Measurements from ENCODE around the gene GNLY. TPM values are rescaled to one million over a fixed set of nuclear protein-coding genes. Genes with fewer than 3 reads are reported as not detected.
A peak's percentile ranks its signal among the peaks of the same experiment; 100 is the strongest.

GNLY gene
- polyA plus RNA-seq, 1 of the 3 experiments (the other 2 are of a cell fraction): not detected

DNA sequence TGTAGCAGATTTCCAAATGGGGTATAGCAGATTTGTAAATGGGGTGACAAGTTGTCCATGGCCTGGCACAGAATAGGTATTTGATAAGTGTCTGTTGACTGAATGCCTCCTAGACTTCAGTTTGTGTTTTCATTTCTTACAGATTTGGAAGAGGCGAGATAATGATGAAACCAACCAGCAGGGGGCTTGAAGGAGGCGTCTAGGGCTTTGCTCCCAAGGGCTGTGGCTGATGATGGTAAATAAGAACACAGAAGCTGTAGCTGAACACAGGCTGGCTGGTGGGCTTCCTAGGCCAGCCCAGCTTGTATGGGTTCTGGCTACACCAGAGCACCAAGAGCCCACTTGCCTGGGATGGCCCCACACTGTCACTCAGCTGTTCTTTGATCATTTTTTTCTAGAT lies 45.5 kb upstream of the GNLY start:
- CTCF ChIA-PET: interaction anchor here (0.9 to 7.5 kb wide), 16 partner anchors 8 to 165 kb away, joined by 3 to 62 read pairs (median 4); partner anchors contain the start of gene SFTPB
- peaks cover 57 to 63% of the 10 kb centered on the region in 2 experiments for H3K36me3 ChIP-seq (replicated peaks in 1 of 2; ENCODE audit: control insufficient read depth in 1 of 2, insufficient read depth in 2 of 2, low read length in 1 of 2)
- peaks cover 3% of the 10 kb centered on the region; the same call in 1 of the 2 replicates for H3K79me2 ChIP-seq (ENCODE audit: insufficient read depth)
- no peaks in the 10 kb centered on the region for H3K9me3 ChIP-seq
- no peaks in the 10 kb centered on the region for H3K9me2 ChIP-seq
- no peak overlapping the region for H3K9ac ChIP-seq
- POLR2A ChIA-PET: interaction anchor here (0.6 kb wide), 1 partner anchor 10 kb away, joined by 3 read pairs; no protein-coding TSS in a partner anchor
- H2AFZ ChIP-seq (ENCODE audit: low read depth): no peak overlapping the region
- peaks cover 28% of the 10 kb centered on the region for H3F3A ChIP-seq (replicated peaks; ENCODE audit: insufficient read depth)
- H3K4me2 ChIP-seq: no peak overlapping the region
- H3K27ac ChIP-seq (ENCODE audit: low read depth in 2 of 2, low read length in 1 of 2): peak overlapping the region in 1 of 2 experiments; percentile 54; a peak in 2 of 4 replicates
- no peaks in the 10 kb centered on the region for H4K20me1 ChIP-seq (ENCODE audit: insufficient read depth)
- TF ChIP-seq, protein P1, sequence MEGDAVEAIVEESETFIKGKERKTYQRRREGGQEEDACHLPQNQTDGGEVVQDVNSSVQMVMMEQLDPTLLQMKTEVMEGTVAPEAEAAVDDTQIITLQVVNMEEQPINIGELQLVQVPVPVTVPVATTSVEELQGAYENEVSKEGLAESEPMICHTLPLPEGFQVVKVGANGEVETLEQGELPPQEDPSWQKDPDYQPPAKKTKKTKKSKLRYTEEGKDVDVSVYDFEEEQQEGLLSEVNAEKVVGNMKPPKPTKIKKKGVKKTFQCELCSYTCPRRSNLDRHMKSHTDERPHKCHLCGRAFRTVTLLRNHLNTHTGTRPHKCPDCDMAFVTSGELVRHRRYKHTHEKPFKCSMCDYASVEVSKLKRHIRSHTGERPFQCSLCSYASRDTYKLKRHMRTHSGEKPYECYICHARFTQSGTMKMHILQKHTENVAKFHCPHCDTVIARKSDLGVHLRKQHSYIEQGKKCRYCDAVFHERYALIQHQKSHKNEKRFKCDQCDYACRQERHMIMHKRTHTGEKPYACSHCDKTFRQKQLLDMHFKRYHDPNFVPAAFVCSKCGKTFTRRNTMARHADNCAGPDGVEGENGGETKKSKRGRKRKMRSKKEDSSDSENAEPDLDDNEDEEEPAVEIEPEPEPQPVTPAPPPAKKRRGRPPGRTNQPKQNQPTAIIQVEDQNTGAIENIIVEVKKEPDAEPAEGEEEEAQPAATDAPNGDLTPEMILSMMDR (IDR thresholded peaks at IDR 0.05): peak; percentile 66
- TF ChIP-seq SMC3 (IDR thresholded peaks at IDR 0.05; ENCODE audit: low read depth, low read length) (peak; percentile 45), MXI1 (IDR thresholded peaks at IDR 0.05; ENCODE audit: low read depth, low read length) (no peak), ELF1 (IDR thresholded peaks at IDR 0.05) (no peak), TAF1 (IDR thresholded peaks at IDR 0.05; ENCODE audit: borderline replicate concordance, low read depth, low read length) (no peak), SIN3A (IDR thresholded peaks at IDR 0.05; ENCODE audit: borderline replicate concordance, low read depth, low read length) (no peak), FOXM1 (IDR thresholded peaks at IDR 0.05; ENCODE audit: low read depth) (no peak), RCOR1 (IDR thresholded peaks at IDR 0.05; ENCODE audit: low read length) (no peak), RAD21 (IDR thresholded peaks at IDR 0.05; ENCODE audit: low read length) (peak; percentile 36)
- TF ChIP-seq, protein P2, sequence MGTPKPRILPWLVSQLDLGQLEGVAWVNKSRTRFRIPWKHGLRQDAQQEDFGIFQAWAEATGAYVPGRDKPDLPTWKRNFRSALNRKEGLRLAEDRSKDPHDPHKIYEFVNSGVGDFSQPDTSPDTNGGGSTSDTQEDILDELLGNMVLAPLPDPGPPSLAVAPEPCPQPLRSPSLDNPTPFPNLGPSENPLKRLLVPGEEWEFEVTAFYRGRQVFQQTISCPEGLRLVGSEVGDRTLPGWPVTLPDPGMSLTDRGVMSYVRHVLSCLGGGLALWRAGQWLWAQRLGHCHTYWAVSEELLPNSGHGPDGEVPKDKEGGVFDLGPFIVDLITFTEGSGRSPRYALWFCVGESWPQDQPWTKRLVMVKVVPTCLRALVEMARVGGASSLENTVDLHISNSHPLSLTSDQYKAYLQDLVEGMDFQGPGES (IDR thresholded peaks at IDR 0.05; ENCODE audit: low read depth, low read length): no peak
- TF ChIP-seq, protein P3, sequence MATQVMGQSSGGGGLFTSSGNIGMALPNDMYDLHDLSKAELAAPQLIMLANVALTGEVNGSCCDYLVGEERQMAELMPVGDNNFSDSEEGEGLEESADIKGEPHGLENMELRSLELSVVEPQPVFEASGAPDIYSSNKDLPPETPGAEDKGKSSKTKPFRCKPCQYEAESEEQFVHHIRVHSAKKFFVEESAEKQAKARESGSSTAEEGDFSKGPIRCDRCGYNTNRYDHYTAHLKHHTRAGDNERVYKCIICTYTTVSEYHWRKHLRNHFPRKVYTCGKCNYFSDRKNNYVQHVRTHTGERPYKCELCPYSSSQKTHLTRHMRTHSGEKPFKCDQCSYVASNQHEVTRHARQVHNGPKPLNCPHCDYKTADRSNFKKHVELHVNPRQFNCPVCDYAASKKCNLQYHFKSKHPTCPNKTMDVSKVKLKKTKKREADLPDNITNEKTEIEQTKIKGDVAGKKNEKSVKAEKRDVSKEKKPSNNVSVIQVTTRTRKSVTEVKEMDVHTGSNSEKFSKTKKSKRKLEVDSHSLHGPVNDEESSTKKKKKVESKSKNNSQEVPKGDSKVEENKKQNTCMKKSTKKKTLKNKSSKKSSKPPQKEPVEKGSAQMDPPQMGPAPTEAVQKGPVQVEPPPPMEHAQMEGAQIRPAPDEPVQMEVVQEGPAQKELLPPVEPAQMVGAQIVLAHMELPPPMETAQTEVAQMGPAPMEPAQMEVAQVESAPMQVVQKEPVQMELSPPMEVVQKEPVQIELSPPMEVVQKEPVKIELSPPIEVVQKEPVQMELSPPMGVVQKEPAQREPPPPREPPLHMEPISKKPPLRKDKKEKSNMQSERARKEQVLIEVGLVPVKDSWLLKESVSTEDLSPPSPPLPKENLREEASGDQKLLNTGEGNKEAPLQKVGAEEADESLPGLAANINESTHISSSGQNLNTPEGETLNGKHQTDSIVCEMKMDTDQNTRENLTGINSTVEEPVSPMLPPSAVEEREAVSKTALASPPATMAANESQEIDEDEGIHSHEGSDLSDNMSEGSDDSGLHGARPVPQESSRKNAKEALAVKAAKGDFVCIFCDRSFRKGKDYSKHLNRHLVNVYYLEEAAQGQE (IDR thresholded peaks at IDR 0.05; ENCODE audit: low read depth, low read length): no peak
- TF ChIP-seq, protein P4, sequence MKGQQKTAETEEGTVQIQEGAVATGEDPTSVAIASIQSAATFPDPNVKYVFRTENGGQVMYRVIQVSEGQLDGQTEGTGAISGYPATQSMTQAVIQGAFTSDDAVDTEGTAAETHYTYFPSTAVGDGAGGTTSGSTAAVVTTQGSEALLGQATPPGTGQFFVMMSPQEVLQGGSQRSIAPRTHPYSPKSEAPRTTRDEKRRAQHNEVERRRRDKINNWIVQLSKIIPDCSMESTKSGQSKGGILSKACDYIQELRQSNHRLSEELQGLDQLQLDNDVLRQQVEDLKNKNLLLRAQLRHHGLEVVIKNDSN (IDR thresholded peaks at IDR 0.05; ENCODE audit: borderline replicate concordance, low read depth): no peak
- peaks cover 0 to 12% of the 10 kb centered on the region in 2 experiments; a peak in 1 of 4 replicates for H3K4me1 ChIP-seq (ENCODE audit: control insufficient read depth in 1 of 2, insufficient read depth in 2 of 2, low read depth in 1 of 2, low read length in 1 of 2)
- no peak overlapping the region for H3K4me3 ChIP-seq (ENCODE audit: low read depth in 2 of 2, low read length in 1 of 2)
- no peaks in the 10 kb centered on the region for H3K27me3 ChIP-seq (ENCODE audit: insufficient read depth)
- DNase-seq: peak; percentile 49
- 65% methylated on average over 2 of the region's 2 CpGs for WGBS (ENCODE audit: low lambda C conversion rate)
